Pons (tissue), 1 donor: ENCODE results near the gene ZBTB48.

Experiments
- DNase-seq: peaks from one replicate; pipeline ENCODE4 v3.0.0-alpha.2; 2016; ENCODE audit warnings: low spot score

ZBTB48 gene

GRCh38 chr1:6572653-6573383 is 7.0 kb upstream of the ZBTB48 start:
- DNase-seq = no peak

GRCh38 chr1:6574025-6574620 is 5.7 kb upstream of the ZBTB48 start:
- DNase-seq = no peak

GRCh38 chr1:6574818-6575217 is 5.0 kb upstream of the ZBTB48 start:
- no peak for DNase-seq

- peak; percentile 89 for DNase-seq
Measured at GRCh38 chr1:6577831-6578525, 1.8 kb upstream of the ZBTB48 start.

GRCh38 chr1:6578624-6579373 is 995 bp upstream of the ZBTB48 start:
- DNase-seq = no peak

GRCh38 chr1:6580119-6580592 is 362 bp downstream of the ZBTB48 start:
- DNase-seq = no peak

- DNase-seq = no peak
Measured at GRCh38 chr1:6580593-6581409, 1.0 kb downstream of the ZBTB48 start.

GRCh38 chr1:6581561-6582305 is 1.9 kb downstream of the ZBTB48 start:
- DNase-seq = no peak

- no peak for DNase-seq
Measured at GRCh38 chr1:6582370-6582769, 2.6 kb downstream of the ZBTB48 start.

- no peak for DNase-seq
Measured at GRCh38 chr1:6584126-6585080, 4.6 kb downstream of the ZBTB48 start.

- no peak for DNase-seq
Measured at GRCh38 chr1:6585081-6585722, 5.4 kb downstream of the ZBTB48 start.

GRCh38 chr1:6585841-6586240 is 6.0 kb downstream of the ZBTB48 start:
- no peak for DNase-seq

- no peak for DNase-seq
Measured at GRCh38 chr1:6586404-6586816, 6.6 kb downstream of the ZBTB48 start.

- DNase-seq = peak; percentile 64
Measured at GRCh38 chr1:6587261-6588005, 7.6 kb downstream of the ZBTB48 start.

GRCh38 chr1:6588128-6588892 is 8.5 kb downstream of the ZBTB48 start:
- no peak for DNase-seq

- no peak for DNase-seq
Measured at GRCh38 chr1:6588893-6589520, 9.2 kb downstream of the ZBTB48 start.

GRCh38 chr1:6590046-6590445 is 10.3 kb downstream of the ZBTB48 start:
- DNase-seq = no peak
